HL-60/S4 treated with retinoic acid at 250 ng/mL for 4 days and 3 days (cell line): ENCODE results near the gene PTGR1.
"Not testable (repeated sequence)": the region's sequence is repeated elsewhere in the genome, so short reads cannot be mapped to it uniquely, and the experiment has no call there.

Experiments
- in situ Hi-C: fragments of 300-500 bp; cut with MboI; formaldehyde crosslinking; loops from 2 replicates; pipeline ENCODE4 v1.7.0; 2022; ENCODE audit warnings: low sequenced_read_pairs

Gene PTGR1

GRCh38 chr9:111599092-111599954 is at the start of gene PTGR1:
PTGR1 (minus strand) TSS chr9:111599647; CDS start chr9:111597422, 2,225 bp downstream.
- in situ Hi-C loops = no loop called here

GRCh38 chr9:111649016-111649415 is 49.6 kb upstream of the PTGR1 start:
- in situ Hi-C loops = no loop called here

- in situ Hi-C loops = no loop called here
Observed at GRCh38 chr9:111648066-111648465, 48.6 kb upstream of the PTGR1 start.

- in situ Hi-C loops = no loop called here
Observed at GRCh38 chr9:111646417-111646816, 47.0 kb upstream of the PTGR1 start.

GRCh38 chr9:111645806-111646205 is 46.4 kb upstream of the PTGR1 start:
- in situ Hi-C loops = no loop called here

- in situ Hi-C loops = no loop called here
Observed at GRCh38 chr9:111644195-111644772, 44.8 kb upstream of the PTGR1 start.

GRCh38 chr9:111637421-111637950 is 38.0 kb upstream of the PTGR1 start:
- in situ Hi-C loops = no loop called here

GRCh38 chr9:111634860-111635259 is 35.4 kb upstream of the PTGR1 start:
- in situ Hi-C loops = no loop called here

GRCh38 chr9:111633389-111633736 is 33.9 kb upstream of the PTGR1 start:
- in situ Hi-C loops = no loop called here

- in situ Hi-C loops = no loop called here
Observed at GRCh38 chr9:111632695-111633388, 33.4 kb upstream of the PTGR1 start.

- in situ Hi-C loops = no loop called here
Observed at GRCh38 chr9:111632060-111632459, 32.6 kb upstream of the PTGR1 start.

- in situ Hi-C loops = no loop called here
Observed at GRCh38 chr9:111631214-111631971, 31.9 kb upstream of the PTGR1 start, which contains the start of gene DNAJC25. DNAJC25 (plus strand) TSS chr9:111631334; CDS start chr9:111631408, 74 bp downstream.

GRCh38 chr9:111630964-111631213 is 31.4 kb upstream of the PTGR1 start:
- in situ Hi-C loops = no loop called here

GRCh38 chr9:111630182-111630963 is 30.9 kb upstream of the PTGR1 start:
- in situ Hi-C loops = no loop called here

GRCh38 chr9:111628411-111628810 is 29.0 kb upstream of the PTGR1 start:
- in situ Hi-C loops = no loop called here

GRCh38 chr9:111627260-111627963 is 28.0 kb upstream of the PTGR1 start:
- in situ Hi-C loops = no loop called here

GRCh38 chr9:111622626-111623025 is 23.2 kb upstream of the PTGR1 start:
- in situ Hi-C loops = no loop called here

- in situ Hi-C loops = no loop called here
Observed at GRCh38 chr9:111621895-111622480, 22.5 kb upstream of the PTGR1 start.

- in situ Hi-C loops = not testable (repeated sequence)
Observed at GRCh38 chr9:111617349-111617748, 17.9 kb upstream of the PTGR1 start.
